ENCODE results near the gene TPD52L1. TPM values are rescaled to one million over a fixed set of nuclear protein-coding genes. Genes with fewer than 3 reads are reported as not detected.

Gene TPD52L1
- total and polyA plus RNA-seq, 4 donors, result 15.6 to 43.5 (median 16.7) TPM

DNA sequence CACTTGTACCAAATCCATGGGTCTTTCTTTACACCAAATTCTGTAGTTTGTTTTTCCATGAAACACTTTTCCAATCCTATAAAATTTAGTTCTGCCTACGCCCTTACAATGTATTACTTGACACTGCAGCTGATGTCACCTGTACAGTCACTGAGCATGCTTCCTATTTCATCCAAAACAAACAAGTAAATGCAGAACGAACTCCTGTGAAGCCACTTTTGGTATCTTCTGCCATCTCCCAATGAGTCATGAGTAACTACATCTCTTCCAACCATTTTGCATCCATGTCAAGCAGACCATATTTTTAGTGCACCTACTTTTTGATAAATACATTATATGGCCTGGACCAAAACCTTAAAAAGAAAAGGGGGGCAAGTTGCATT, 105.8 kb downstream of the TPD52L1 start:
- 82% methylated on average over 2 of the region's 2 CpGs for WGBS, 2 donors
- DNase-seq (no peak), ATAC-seq (ENCODE audit: insufficient read depth, low FRiP score) (no peak)

DNA sequence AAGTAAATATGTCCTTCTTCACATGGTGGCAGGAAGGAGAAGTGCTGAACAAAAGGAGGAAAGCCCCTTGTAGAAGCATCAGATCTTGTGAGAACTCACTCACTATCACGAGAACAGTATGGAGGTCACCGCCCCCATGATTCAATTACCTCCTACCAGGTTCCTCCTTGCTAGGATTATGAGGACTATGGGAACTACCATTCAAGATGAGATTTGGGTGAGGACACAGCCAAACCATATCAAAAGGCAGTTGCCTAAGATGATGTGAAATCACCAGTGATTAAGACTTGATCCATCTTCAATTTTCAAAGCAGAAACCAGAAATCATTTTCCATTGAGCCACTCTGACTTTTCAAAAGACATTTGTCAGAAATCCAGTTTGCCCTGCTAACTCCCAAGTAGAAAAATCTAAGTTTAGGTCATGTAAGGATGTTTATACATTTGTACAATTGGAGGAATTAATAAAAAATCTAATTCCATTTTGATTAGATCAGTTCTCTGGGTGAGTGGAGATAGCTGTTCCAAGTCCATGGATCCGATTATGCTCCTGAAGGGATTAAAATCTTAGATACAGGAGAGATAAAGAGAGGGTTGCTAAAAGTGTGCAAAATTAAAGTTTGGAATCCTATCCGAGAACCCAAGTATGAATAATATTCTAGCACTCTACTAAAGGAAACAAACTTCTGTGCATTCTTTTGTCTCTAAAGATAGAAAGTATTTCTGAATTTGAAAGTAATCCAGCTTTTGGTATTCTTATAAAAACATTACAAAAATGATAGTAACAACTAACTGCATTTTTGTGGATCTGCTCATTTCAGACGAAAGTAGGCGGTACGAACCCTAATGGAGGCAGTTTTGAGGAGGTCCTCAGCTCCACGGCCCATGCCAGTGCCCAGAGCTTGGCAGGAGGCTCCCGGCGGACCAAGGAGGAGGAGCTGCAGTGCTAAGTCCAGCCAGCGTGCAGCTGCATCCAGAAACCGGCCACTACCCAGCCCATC, 108.7 kb downstream of the TPD52L1 start:
- Histone ChIP-seq H3K4me3 (no peak overlapping the region), H3K27me3 (ENCODE audit: control insufficient read depth in 3 of 3, insufficient read depth in 3 of 3, low read length in 2 of 3) (no peaks in the 10 kb centered on the region), H3K27ac (ENCODE audit: low read depth in 1 of 2, low read length in 1 of 2) (no peak overlapping the region), H3K9me3 (ENCODE audit: control insufficient read depth in 4 of 4, insufficient read depth in 3 of 4, low read length in 3 of 4) (no peaks in the 10 kb centered on the region), H3K9ac (ENCODE audit: insufficient read depth in 1 of 2, low read length in 2 of 2) (no peak overlapping the region), H3K4me1 (ENCODE audit: control insufficient read depth in 5 of 5, insufficient read depth in 5 of 5, low read length in 5 of 5) (no peaks in the 10 kb centered on the region), H3K36me3 (ENCODE audit: control insufficient read depth in 4 of 4, insufficient read depth in 4 of 4, low read length in 4 of 4) (no peaks in the 10 kb centered on the region)
- no peak for DNase-seq
- 82 to 84% methylated on average over 12 of the region's 12 CpGs for WGBS, 2 donors
- TF ChIP-seq, protein P1, sequence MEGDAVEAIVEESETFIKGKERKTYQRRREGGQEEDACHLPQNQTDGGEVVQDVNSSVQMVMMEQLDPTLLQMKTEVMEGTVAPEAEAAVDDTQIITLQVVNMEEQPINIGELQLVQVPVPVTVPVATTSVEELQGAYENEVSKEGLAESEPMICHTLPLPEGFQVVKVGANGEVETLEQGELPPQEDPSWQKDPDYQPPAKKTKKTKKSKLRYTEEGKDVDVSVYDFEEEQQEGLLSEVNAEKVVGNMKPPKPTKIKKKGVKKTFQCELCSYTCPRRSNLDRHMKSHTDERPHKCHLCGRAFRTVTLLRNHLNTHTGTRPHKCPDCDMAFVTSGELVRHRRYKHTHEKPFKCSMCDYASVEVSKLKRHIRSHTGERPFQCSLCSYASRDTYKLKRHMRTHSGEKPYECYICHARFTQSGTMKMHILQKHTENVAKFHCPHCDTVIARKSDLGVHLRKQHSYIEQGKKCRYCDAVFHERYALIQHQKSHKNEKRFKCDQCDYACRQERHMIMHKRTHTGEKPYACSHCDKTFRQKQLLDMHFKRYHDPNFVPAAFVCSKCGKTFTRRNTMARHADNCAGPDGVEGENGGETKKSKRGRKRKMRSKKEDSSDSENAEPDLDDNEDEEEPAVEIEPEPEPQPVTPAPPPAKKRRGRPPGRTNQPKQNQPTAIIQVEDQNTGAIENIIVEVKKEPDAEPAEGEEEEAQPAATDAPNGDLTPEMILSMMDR (IDR thresholded peaks at IDR 0.05; ENCODE audit: control extremely low read depth, extremely low read depth), result no peak
- no peak for ATAC-seq (ENCODE audit: insufficient read depth, low FRiP score)

More for the DNA sequence above, 105.8 kb downstream of the TPD52L1 start:
- H3K9ac ChIP-seq (ENCODE audit: insufficient read depth in 1 of 2, low read length in 2 of 2), result no peak overlapping the region
- H3K4me3 ChIP-seq, result no peak overlapping the region
- TF ChIP-seq, protein P1 (IDR thresholded peaks at IDR 0.05; ENCODE audit: control extremely low read depth, extremely low read depth), result no peak
- no peak overlapping the region for H3K27ac ChIP-seq (ENCODE audit: low read depth in 1 of 2, low read length in 1 of 2)
- H3K4me1 ChIP-seq (ENCODE audit: control insufficient read depth in 5 of 5, insufficient read depth in 5 of 5, low read length in 5 of 5), result no peaks in the 10 kb centered on the region
- H3K36me3 ChIP-seq (ENCODE audit: control insufficient read depth in 4 of 4, insufficient read depth in 4 of 4, low read length in 4 of 4), result no peaks in the 10 kb centered on the region
- no peaks in the 10 kb centered on the region for H3K9me3 ChIP-seq (ENCODE audit: control insufficient read depth in 4 of 4, insufficient read depth in 3 of 4, low read length in 3 of 4)
- H3K27me3 ChIP-seq (ENCODE audit: control insufficient read depth in 3 of 3, insufficient read depth in 3 of 3, low read length in 2 of 3), result no peaks in the 10 kb centered on the region

DNA sequence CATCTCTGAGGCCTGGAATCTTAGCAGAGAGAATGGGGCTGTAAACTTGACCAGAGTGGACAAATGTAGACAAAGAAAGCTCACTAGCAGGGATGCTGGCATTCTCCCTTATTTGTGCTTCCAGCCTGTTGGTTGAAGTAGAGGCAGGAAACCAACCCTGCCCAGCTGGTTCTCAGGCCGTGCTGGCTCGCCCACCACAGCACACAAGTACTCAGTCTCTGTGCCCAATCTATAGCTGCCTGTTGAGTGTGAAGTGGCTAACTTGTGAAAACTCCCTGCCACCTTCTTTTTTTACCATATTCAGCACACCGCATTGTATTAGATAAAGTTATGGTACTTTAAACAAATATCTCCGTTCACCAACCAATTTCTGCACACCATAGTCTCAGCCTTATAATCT, 110.9 kb downstream of the TPD52L1 start:
- Histone ChIP-seq H3K9ac (ENCODE audit: insufficient read depth in 1 of 2, low read length in 2 of 2) (no peak overlapping the region), H3K9me3 (ENCODE audit: control insufficient read depth in 4 of 4, insufficient read depth in 3 of 4, low read length in 3 of 4) (no peaks in the 10 kb centered on the region), H3K4me1 (ENCODE audit: control insufficient read depth in 5 of 5, insufficient read depth in 5 of 5, low read length in 5 of 5) (no peaks in the 10 kb centered on the region), H3K4me3 (no peak overlapping the region), H3K27me3 (ENCODE audit: control insufficient read depth in 3 of 3, insufficient read depth in 3 of 3, low read length in 2 of 3) (no peaks in the 10 kb centered on the region), H3K36me3 (ENCODE audit: control insufficient read depth in 4 of 4, insufficient read depth in 4 of 4, low read length in 4 of 4) (no peaks in the 10 kb centered on the region), H3K27ac (ENCODE audit: low read depth in 1 of 2, low read length in 1 of 2) (no peak overlapping the region)
- 69 to 93% methylated on average over 4 of the region's 4 CpGs for WGBS, 2 donors
- ATAC-seq (ENCODE audit: insufficient read depth, low FRiP score) (no peak), DNase-seq (no peak)
- TF ChIP-seq, protein P1 (IDR thresholded peaks at IDR 0.05; ENCODE audit: control extremely low read depth, extremely low read depth), result no peak

Measured in lung (tissue), 12 donors.